Fibroblast of lung (primary cell): Measurements from ENCODE around the gene PIP. TPM values are rescaled to one million over a fixed set of nuclear protein-coding genes. Genes with fewer than 3 reads are reported as not detected.
"Not testable (repeated sequence)": the region's sequence is repeated elsewhere in the genome, so short reads cannot be mapped to it uniquely, and the experiment has no call there.

Experiments used
- DNase-seq, 2 donors: peaks; one replicate each; pipeline versions ENCODE4 v3.0.0 to v3.0.0-alpha.2; 2010; ENCODE audit warnings: low read depth in 2 of 2
- H2AFZ ChIP-seq: 2 replicates; pipeline ENCODE4 v1.5.1; 2012; ENCODE audit warnings: low read length, control low read depth, inconsistent platforms
- H3K27ac ChIP-seq: 2 replicates; pipeline ENCODE4 v1.5.1; 2011; ENCODE audit warnings: low read length, control low read depth; ENCODE audit not compliant: insufficient read depth
- H3K27me3 ChIP-seq: 2 replicates; pipeline ENCODE4 v1.5.1; 2011; ENCODE audit warnings: mild to moderate bottlenecking, low read length; ENCODE audit not compliant: control insufficient read depth, insufficient read depth
- H3K36me3 ChIP-seq: 2 replicates; pipeline ENCODE4 v1.5.1; 2011; ENCODE audit warnings: low read length; ENCODE audit not compliant: control insufficient read depth, insufficient read depth
- H3K4me1 ChIP-seq: 2 replicates; pipeline ENCODE4 v1.5.1; 2011; ENCODE audit warnings: low read length; ENCODE audit not compliant: control insufficient read depth, insufficient read depth; ENCODE audit errors: extremely low read depth
- H3K4me2 ChIP-seq: 2 replicates; pipeline ENCODE4 v1.5.1; 2011; ENCODE audit warnings: low read length, control low read depth; ENCODE audit not compliant: insufficient read depth; ENCODE audit errors: extremely low read depth
- H3K4me3 ChIP-seq, 4 experiments: fragments of 200-600 bp in 1 of 4; sonication (generic) in 1 of 4; replicated peaks in 1 of 4; 2 replicates each; pipeline ENCODE4 v1.5.1; 2011 to 2016; ENCODE audit warnings: low read length in 4 of 4, low read depth in 3 of 4, mild to moderate bottlenecking in 3 of 4, control low read depth in 2 of 4, inconsistent platforms in 1 of 4, mixed read lengths in 1 of 4; ENCODE audit not compliant: insufficient read depth in 1 of 4; ENCODE audit errors: control extremely low read depth in 1 of 4
- H3K79me2 ChIP-seq: 2 replicates; pipeline ENCODE4 v1.5.1; 2012; ENCODE audit warnings: mild to moderate bottlenecking, low read length, inconsistent platforms; ENCODE audit not compliant: control insufficient read depth, insufficient read depth
- H3K9ac ChIP-seq: 2 replicates; pipeline ENCODE4 v1.5.1; 2011; ENCODE audit warnings: mild to moderate bottlenecking, low read length, control low read depth; ENCODE audit not compliant: insufficient read depth
- H3K9me3 ChIP-seq: 2 replicates; pipeline ENCODE4 v1.5.1; 2012; ENCODE audit warnings: low read depth, low read length; ENCODE audit not compliant: control insufficient read depth, insufficient read depth
- H4K20me1 ChIP-seq: 2 replicates; pipeline ENCODE4 v1.5.1; 2011; ENCODE audit warnings: low read length; ENCODE audit not compliant: control insufficient read depth, insufficient read depth; ENCODE audit errors: extremely low read depth
- EZH2 ChIP-seq: IDR thresholded peaks from 2 replicates; pipeline ENCODE4 v1.5.1; 2012; ENCODE audit warnings: low read length, control low read depth, mild to moderate bottlenecking; ENCODE audit errors: missing control alignments
- polyA plus RNA-seq, 2 donors: library from polyadenylated mRNA; depleted of rRNA in 1 of 2; stranded (reverse) in 1 of 2; unstranded in 1 of 2; fragments of >200 nt; gene quantifications; 2 replicates each; pipeline ENCODE4 v1.2.1, GENCODE V29; 2011 to 2012; ENCODE audit warnings: missing spikeins in 1 of 2
- total RNA-seq: library from RNA; depleted of rRNA; stranded (reverse); fragments of >200 nt; gene quantifications from 2 replicates; pipeline ENCODE4 v1.2.1, GENCODE V29; 2014
- TF ChIP-seq, protein P1 (sequence below), 2 donors: IDR thresholded peaks in 1 of 2; conservative IDR thresholded peaks in 1 of 2; 1 replicate in 1 of 2; 2 replicates in 1 of 2; pipeline ENCODE4 v1.5.1; 2011 to 2012; ENCODE audit warnings: low read length in 2 of 2, control low read depth in 1 of 2, inconsistent platforms in 1 of 2, low read depth in 1 of 2, mild to moderate bottlenecking in 1 of 2

Gene PIP
- total and polyA plus RNA-seq, 2 donors (not counting 1 experiment from before 2014, with no cell fraction given), result not detected

DNA sequence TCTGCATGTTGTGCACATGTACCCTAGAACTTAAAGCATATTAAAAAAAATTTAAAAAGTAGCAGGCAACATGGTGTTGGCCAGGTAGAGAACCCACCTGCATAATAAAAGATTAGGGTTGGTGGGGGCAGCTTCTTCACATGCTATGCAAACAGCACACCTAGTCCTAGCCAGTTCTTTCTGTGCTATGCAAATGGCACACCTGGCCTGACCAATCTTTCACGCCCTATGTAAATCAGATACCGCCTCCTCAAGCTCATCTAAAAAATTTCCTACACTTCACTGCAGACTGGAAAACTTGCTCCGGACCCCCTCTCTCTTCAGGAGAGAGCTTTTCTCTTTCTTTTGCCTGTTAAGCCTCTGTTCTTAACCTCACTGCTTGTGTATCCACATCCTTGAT, 14.5 kb upstream of the PIP start:
- Histone ChIP-seq H3K4me2 (no peak overlapping the region), H2AFZ (no peak overlapping the region), H3K79me2 (no peaks in the 10 kb centered on the region), H3K4me1 (no peaks in the 10 kb centered on the region), H3K4me3 (no peak overlapping the region), H3K9ac (no peak overlapping the region), H3K9me3 (no peaks in the 10 kb centered on the region), H3K36me3 (no peaks in the 10 kb centered on the region), H4K20me1 (no peaks in the 10 kb centered on the region), H3K27me3 (no peaks in the 10 kb centered on the region), H3K27ac (no peak overlapping the region)
- TF ChIP-seq EZH2, result no peak
- TF ChIP-seq, protein P1, sequence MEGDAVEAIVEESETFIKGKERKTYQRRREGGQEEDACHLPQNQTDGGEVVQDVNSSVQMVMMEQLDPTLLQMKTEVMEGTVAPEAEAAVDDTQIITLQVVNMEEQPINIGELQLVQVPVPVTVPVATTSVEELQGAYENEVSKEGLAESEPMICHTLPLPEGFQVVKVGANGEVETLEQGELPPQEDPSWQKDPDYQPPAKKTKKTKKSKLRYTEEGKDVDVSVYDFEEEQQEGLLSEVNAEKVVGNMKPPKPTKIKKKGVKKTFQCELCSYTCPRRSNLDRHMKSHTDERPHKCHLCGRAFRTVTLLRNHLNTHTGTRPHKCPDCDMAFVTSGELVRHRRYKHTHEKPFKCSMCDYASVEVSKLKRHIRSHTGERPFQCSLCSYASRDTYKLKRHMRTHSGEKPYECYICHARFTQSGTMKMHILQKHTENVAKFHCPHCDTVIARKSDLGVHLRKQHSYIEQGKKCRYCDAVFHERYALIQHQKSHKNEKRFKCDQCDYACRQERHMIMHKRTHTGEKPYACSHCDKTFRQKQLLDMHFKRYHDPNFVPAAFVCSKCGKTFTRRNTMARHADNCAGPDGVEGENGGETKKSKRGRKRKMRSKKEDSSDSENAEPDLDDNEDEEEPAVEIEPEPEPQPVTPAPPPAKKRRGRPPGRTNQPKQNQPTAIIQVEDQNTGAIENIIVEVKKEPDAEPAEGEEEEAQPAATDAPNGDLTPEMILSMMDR (conservative IDR thresholded peaks at IDR 0.05 in 1 of 2, IDR thresholded peaks at IDR 0.05 in 1 of 2; ENCODE audit: low read depth in 1 of 2, low read length in 2 of 2), result no peak
- DNase-seq, result no peak

DNA sequence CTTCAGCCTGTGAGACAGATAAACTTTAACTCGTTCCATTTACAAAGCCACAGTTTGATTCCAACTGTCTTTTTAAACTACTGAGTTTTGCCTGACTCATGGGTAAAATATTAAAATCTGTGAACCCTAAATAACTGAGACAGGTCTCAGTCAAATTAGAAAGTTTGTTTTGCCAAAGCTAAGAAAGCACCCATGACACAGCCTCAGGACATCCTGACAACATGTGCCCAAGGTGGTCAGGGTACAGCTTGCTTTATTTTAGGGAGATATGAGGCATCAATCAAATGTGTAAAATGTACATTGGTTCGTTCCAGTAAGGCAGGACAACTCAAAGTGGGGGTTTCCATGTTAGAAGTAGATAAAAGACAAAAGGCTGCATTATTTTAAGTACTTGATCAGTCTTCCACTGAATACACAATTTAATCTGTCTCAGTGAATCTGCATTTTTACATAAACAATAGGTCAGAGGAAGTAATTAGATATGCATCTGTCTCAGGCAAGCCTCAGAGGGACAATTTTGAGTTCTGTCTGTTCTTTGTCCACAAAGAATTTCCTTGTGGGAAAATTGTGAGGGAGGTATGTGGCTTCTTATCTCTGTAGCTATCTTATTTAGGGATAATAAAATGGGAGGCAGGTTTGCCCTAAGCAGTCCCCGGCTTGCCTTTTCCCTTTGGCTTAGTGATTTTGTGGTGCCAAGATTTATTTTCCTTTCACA, 11.0 kb upstream of the PIP start:
- no peak overlapping the region for H2AFZ ChIP-seq
- H3K36me3 ChIP-seq, result no peaks in the 10 kb centered on the region
- no peaks in the 10 kb centered on the region for H3K4me1 ChIP-seq
- no peak for TF ChIP-seq EZH2
- TF ChIP-seq, protein P1 (conservative IDR thresholded peaks at IDR 0.05 in 1 of 2, IDR thresholded peaks at IDR 0.05 in 1 of 2; ENCODE audit: low read depth in 1 of 2, low read length in 2 of 2), result no peak
- no peaks in the 10 kb centered on the region for H3K9me3 ChIP-seq
- H3K9ac ChIP-seq, result no peak overlapping the region
- H3K4me2 ChIP-seq, result no peak overlapping the region
- H4K20me1 ChIP-seq, result no peaks in the 10 kb centered on the region
- no peak overlapping the region for H3K27ac ChIP-seq
- no peak overlapping the region for H3K4me3 ChIP-seq
- no peak for DNase-seq
- no peaks in the 10 kb centered on the region for H3K79me2 ChIP-seq
- no peaks in the 10 kb centered on the region for H3K27me3 ChIP-seq

DNA sequence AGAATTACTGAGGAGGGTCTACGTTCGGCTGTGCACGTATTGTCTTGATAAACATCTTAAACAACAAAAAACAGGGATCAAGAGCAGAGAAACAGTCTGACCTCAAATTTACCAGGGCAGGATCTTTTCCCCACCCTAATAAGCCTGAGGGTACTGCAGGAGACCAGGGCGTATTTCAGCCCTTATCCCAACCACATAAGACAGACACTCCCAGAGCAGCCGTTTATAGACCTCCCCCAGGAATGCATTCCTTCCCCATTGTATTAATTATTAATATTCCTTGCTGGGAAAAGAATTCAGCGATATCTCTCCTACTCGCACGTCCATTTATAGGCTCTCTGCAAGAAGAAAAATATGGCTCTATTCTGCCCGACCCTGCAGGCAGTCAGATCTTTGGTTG, 8.6 kb upstream of the PIP start:
- not testable (repeated sequence) for H3K4me3 ChIP-seq, H3K27ac ChIP-seq, H3K4me1 ChIP-seq, H3K4me2 ChIP-seq, H3K36me3 ChIP-seq, H3K79me2 ChIP-seq, H3K9me3 ChIP-seq, H2AFZ ChIP-seq, H4K20me1 ChIP-seq, H3K27me3 ChIP-seq, DNase-seq, H3K9ac ChIP-seq
